Measurements from ENCODE around the gene TBC1D22A.

DNA sequence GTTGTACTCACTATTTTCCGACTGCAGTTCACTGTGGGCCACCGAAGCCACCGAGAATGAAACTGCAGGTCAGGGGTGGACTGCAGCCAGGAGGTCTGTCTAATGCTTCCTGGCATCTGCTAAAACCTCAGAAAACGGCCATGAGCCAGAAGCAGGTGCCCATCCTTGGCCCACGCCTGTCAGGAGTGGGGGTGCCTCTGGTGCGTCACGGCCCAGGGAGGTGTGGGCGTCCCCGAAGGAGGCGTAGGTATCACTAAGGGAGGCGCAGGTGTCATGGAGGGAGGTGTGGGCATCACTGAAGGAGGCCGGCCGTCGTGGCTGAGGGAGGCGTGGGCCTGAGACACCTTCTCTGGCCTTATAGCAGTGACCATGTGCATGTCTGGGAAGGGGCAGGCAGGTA is 456.2 kb downstream of the TBC1D22A start:
- TF ChIP-seq ZC3H4 (CRISPR knock-in tag; IDR thresholded peaks at IDR 0.05; ENCODE audit: borderline replicate concordance) (no peak), GABPA (tag; conservative IDR thresholded peaks at IDR 0.05; ENCODE audit: low read depth) (no peak), SETDB1 (IDR thresholded peaks at IDR 0.05; ENCODE audit: low read length) (no peak), MYC (IDR thresholded peaks at IDR 0.05; ENCODE audit: low read depth, low read length) (no peak), MYC (CRISPR knock-in tag; IDR thresholded peaks at IDR 0.05; ENCODE audit: borderline replicate concordance, low read depth) (no peak)
- TF ChIP-seq, protein P1, sequence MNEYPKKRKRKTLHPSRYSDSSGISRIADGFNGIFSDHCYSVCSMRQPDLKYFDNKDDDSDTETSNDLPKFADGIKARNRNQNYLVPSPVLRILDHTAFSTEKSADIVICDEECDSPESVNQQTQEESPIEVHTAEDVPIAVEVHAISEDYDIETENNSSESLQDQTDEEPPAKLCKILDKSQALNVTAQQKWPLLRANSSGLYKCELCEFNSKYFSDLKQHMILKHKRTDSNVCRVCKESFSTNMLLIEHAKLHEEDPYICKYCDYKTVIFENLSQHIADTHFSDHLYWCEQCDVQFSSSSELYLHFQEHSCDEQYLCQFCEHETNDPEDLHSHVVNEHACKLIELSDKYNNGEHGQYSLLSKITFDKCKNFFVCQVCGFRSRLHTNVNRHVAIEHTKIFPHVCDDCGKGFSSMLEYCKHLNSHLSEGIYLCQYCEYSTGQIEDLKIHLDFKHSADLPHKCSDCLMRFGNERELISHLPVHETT (CRISPR knock-in tag; conservative IDR thresholded peaks at IDR 0.05 in 1 of 2, IDR thresholded peaks at IDR 0.05 in 1 of 2) = no peak
- TF ChIP-seq, protein P2, sequence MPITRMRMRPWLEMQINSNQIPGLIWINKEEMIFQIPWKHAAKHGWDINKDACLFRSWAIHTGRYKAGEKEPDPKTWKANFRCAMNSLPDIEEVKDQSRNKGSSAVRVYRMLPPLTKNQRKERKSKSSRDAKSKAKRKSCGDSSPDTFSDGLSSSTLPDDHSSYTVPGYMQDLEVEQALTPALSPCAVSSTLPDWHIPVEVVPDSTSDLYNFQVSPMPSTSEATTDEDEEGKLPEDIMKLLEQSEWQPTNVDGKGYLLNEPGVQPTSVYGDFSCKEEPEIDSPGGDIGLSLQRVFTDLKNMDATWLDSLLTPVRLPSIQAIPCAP (CRISPR knock-in tag; IDR thresholded peaks at IDR 0.05; ENCODE audit: borderline replicate concordance) = no peak

All from K562 (cell line).